ENCODE data around the gene KCNJ16. TPM values are rescaled to one million over a fixed set of nuclear protein-coding genes. Genes with fewer than 3 reads are reported as not detected.

KCNJ16 gene
- total RNA-seq, 1 donor from 2014 or later = 0.27 TPM

DNA sequence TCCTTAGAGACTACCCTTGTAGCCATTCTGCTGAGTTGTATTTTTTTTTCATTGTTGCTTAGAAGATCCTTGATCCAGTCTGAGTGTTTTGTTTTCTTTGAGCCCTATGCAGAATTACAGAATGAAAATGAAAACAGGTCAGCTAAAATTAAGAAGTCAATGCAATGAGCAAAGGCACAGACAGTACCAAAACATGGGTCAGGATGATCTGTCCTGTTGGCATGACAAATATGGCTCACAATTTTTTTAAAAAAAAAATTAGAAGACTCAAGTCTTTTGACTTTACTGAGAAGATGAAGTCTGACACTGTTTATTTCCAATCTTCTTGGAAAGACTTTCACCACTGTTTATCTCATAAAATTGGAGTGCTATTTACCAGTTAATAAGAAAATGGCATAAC lies 32.4 kb downstream of the KCNJ16 start:
- Mint-ChIP-seq H3K4me1 (ENCODE audit: low read depth, unreplicated experiment) (peaks cover 8% of the 10 kb centered on the region), H3K27me3 (ENCODE audit: unreplicated experiment) (no peaks in the 10 kb centered on the region), H3K27ac (ENCODE audit: unreplicated experiment) (no peak overlapping the region), H3K9me3 (ENCODE audit: unreplicated experiment) (peaks cover 2% of the 10 kb centered on the region), H3K4me3 (ENCODE audit: unreplicated experiment) (no peak overlapping the region), H3K36me3 (ENCODE audit: unreplicated experiment) (no peaks in the 10 kb centered on the region)
- no peak for DNase-seq
- TF ChIP-seq, protein P1, sequence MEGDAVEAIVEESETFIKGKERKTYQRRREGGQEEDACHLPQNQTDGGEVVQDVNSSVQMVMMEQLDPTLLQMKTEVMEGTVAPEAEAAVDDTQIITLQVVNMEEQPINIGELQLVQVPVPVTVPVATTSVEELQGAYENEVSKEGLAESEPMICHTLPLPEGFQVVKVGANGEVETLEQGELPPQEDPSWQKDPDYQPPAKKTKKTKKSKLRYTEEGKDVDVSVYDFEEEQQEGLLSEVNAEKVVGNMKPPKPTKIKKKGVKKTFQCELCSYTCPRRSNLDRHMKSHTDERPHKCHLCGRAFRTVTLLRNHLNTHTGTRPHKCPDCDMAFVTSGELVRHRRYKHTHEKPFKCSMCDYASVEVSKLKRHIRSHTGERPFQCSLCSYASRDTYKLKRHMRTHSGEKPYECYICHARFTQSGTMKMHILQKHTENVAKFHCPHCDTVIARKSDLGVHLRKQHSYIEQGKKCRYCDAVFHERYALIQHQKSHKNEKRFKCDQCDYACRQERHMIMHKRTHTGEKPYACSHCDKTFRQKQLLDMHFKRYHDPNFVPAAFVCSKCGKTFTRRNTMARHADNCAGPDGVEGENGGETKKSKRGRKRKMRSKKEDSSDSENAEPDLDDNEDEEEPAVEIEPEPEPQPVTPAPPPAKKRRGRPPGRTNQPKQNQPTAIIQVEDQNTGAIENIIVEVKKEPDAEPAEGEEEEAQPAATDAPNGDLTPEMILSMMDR (IDR thresholded peaks at IDR 0.05; ENCODE audit: partially characterized antibody, unreplicated experiment) = no peak

DNA sequence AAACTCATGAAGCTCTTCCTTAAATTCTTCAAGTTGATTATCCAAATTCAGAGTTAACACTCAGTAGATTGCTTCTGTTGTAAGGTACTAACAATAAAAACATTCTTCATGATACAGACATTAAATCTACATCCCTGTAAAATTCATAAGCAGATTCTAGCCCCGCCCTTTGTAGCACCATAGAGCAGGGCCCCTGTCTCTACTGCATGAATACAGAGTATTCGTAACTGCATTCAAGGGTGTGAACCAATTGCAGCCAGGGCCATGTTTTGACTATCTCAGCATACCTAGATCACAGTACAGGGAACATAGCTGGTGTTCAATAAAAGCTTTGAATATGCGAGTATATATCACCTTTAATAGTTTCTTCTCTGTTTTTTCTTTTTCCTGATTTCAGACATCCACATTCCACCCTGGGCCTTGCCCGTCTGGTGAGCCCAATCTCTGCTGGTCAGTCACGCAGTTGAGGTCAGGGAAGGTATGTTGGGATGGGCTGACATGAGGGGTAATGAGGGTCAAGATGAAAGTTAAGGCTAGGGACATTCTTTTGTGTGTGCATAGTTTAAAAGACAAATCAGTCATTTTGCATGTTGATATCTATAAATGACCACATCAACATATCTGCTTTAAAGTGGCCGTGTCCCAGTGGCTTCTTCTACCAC lies 33.0 kb downstream of the KCNJ16 start:
- TF ChIP-seq, protein P1 (IDR thresholded peaks at IDR 0.05; ENCODE audit: partially characterized antibody, unreplicated experiment) = no peak
- no peak for DNase-seq
- Mint-ChIP-seq H3K27me3 (ENCODE audit: unreplicated experiment) (no peaks in the 10 kb centered on the region), H3K4me3 (ENCODE audit: unreplicated experiment) (no peak overlapping the region), H3K4me1 (ENCODE audit: low read depth, unreplicated experiment) (peaks cover 8% of the 10 kb centered on the region), H3K36me3 (ENCODE audit: unreplicated experiment) (no peaks in the 10 kb centered on the region), H3K27ac (ENCODE audit: unreplicated experiment) (no peak overlapping the region), H3K9me3 (ENCODE audit: unreplicated experiment) (no peaks in the 10 kb centered on the region)

DNA sequence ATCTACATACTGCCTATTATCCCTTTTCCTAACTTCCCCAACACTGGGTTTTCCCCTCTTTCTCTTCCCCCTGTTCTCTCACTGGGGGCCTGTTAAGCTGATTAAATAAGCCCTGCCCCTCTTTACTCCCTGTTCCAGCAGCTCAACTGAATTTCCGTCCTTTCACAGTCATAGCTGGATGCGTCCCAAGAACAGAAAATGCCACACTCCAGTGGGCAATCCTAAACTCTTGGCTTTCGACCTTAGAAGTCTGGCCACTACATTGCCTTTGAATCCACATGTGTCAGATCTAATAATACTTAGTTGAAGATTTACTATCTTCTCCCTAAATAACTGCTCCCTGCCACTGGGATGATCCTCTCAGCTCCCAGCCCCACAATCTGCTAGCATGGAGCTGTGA lies 34.5 kb downstream of the KCNJ16 start:
- H3K27ac Mint-ChIP-seq (ENCODE audit: unreplicated experiment) = no peak overlapping the region
- no peaks in the 10 kb centered on the region for H3K9me3 Mint-ChIP-seq (ENCODE audit: unreplicated experiment)
- peaks cover 6% of the 10 kb centered on the region for H3K4me1 Mint-ChIP-seq (ENCODE audit: low read depth, unreplicated experiment)
- H3K4me3 Mint-ChIP-seq (ENCODE audit: unreplicated experiment) = no peak overlapping the region
- H3K27me3 Mint-ChIP-seq (ENCODE audit: unreplicated experiment) = no peaks in the 10 kb centered on the region
- TF ChIP-seq, protein P1 (IDR thresholded peaks at IDR 0.05; ENCODE audit: partially characterized antibody, unreplicated experiment) = no peak
- no peaks in the 10 kb centered on the region for H3K36me3 Mint-ChIP-seq (ENCODE audit: unreplicated experiment)
- DNase-seq = no peak

DNA sequence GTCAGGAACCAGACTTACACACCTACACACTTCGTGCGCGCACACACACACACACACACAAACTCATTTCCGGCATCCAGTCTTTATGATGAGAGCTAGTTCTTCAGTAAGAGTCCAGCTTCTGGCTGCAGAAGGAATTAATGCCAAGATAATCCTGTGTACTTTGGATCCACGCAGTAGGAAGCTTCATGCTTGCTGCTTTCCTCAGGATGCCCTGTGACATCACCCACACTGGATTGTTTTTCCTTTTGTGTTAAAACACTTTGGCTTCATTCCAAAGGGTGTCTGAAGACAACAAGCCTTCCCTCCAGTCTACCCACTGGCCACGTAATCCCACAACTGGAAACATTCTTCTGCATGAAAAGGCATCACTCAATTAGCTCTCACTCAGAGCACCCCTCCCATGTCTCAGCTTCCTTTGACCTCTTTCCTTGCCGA lies 35.4 kb downstream of the KCNJ16 start:
- Mint-ChIP-seq H3K4me1 (ENCODE audit: low read depth, unreplicated experiment) (no peaks in the 10 kb centered on the region), H3K27me3 (ENCODE audit: unreplicated experiment) (no peaks in the 10 kb centered on the region), H3K27ac (ENCODE audit: unreplicated experiment) (no peak overlapping the region), H3K9me3 (ENCODE audit: unreplicated experiment) (no peaks in the 10 kb centered on the region), H3K36me3 (ENCODE audit: unreplicated experiment) (no peaks in the 10 kb centered on the region), H3K4me3 (ENCODE audit: unreplicated experiment) (no peak overlapping the region)
- TF ChIP-seq, protein P1 (IDR thresholded peaks at IDR 0.05; ENCODE audit: partially characterized antibody, unreplicated experiment) = no peak
- no peak for DNase-seq

DNA sequence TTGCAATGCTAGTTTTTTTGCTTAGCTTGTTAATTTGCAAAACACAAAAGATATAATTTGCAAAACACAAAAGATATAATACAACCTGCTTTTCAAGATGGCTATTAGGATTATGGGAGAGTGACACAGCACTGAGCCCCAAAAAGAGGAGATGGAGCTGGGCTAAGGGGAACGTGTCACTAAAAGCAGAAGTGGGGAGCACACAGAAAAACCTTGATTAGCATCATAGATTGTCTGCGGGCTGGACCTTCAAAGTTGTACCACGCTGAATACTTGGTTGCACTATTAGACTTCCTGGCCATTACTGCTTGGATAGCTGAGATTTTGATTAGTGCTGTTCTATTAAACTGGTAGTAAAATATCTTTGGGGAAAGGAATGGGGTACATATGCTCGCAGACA lies 36.2 kb downstream of the KCNJ16 start:
- H3K27me3 Mint-ChIP-seq (ENCODE audit: unreplicated experiment) = no peaks in the 10 kb centered on the region
- H3K9me3 Mint-ChIP-seq (ENCODE audit: unreplicated experiment) = no peaks in the 10 kb centered on the region
- H3K36me3 Mint-ChIP-seq (ENCODE audit: unreplicated experiment) = no peaks in the 10 kb centered on the region

More for the DNA sequence above, 36.2 kb downstream of the KCNJ16 start:
- TF ChIP-seq, protein P1 (IDR thresholded peaks at IDR 0.05; ENCODE audit: partially characterized antibody, unreplicated experiment) = no peak
- Mint-ChIP-seq H3K4me1 (ENCODE audit: low read depth, unreplicated experiment) (no peaks in the 10 kb centered on the region), H3K4me3 (ENCODE audit: unreplicated experiment) (no peak overlapping the region), H3K27ac (ENCODE audit: unreplicated experiment) (no peak overlapping the region)
- DNase-seq = no peak
